GM10266 (cell line): ENCODE results near the gene PAM16.
"Not testable (repeated sequence)": the region's sequence is repeated elsewhere in the genome, so short reads cannot be mapped to it uniquely, and the experiment has no call there.

ENCODE experiments used
- DNase-seq: peaks from one replicate; pipeline ENCODE4 v3.0.0; 2012; ENCODE audit errors: extremely low spot score
- TF ChIP-seq, protein P1 (sequence below): IDR thresholded peaks from 2 replicates; pipeline ENCODE4 v1.5.1; 2012; ENCODE audit warnings: mild to moderate bottlenecking, low read depth; ENCODE audit not compliant: control insufficient read depth, insufficient read depth; ENCODE audit errors: missing control alignments

Gene PAM16

GRCh38 chr16:4350787-4351659 lies at the start of gene PAM16:
TSS of gene PAM16 (minus strand) at chr16:4351321. CDS start at chr16:4351234, 87 bp downstream.
- DNase-seq = peak; percentile 99
- TF ChIP-seq, protein P1, sequence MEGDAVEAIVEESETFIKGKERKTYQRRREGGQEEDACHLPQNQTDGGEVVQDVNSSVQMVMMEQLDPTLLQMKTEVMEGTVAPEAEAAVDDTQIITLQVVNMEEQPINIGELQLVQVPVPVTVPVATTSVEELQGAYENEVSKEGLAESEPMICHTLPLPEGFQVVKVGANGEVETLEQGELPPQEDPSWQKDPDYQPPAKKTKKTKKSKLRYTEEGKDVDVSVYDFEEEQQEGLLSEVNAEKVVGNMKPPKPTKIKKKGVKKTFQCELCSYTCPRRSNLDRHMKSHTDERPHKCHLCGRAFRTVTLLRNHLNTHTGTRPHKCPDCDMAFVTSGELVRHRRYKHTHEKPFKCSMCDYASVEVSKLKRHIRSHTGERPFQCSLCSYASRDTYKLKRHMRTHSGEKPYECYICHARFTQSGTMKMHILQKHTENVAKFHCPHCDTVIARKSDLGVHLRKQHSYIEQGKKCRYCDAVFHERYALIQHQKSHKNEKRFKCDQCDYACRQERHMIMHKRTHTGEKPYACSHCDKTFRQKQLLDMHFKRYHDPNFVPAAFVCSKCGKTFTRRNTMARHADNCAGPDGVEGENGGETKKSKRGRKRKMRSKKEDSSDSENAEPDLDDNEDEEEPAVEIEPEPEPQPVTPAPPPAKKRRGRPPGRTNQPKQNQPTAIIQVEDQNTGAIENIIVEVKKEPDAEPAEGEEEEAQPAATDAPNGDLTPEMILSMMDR = no peak

GRCh38 chr16:4399001-4399730 lies 48.0 kb upstream of the PAM16 start:
- DNase-seq = no peak
- TF ChIP-seq, protein P1 = no peak

DNA sequence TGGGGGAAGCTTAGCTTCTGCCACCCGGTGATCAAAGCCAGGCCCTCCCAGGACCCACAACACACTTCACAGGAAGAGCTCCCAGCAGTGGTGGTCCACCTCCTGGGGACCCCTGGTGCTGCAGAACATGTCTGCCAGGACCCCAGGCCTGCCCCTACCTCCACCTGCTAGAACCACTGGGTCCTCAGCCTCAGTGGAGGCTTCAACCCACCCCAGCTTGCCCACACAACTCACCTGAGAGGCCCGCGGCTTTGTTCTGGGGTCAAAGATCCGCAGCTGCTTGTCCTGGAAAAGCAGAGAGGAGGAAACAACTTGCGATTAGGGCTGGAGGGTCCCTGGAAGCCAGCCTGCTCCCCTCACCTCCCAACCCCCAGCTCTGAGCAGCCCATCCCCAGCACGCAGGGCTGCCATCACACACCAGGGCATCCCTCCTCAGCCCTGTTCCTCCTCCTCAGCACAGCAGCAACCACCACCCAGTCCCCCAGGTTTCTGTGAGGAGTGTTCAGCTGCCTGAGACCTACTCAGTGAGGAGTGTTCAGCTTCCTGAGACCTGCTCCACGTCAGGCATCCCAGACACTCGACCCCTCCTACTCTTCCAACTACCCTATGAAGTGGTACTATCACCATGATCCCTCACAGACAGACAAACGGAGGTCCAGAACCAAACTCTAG lies 44.1 kb upstream of the PAM16 start:
- TF ChIP-seq, protein P1 = no peak
- no peak for DNase-seq

DNA sequence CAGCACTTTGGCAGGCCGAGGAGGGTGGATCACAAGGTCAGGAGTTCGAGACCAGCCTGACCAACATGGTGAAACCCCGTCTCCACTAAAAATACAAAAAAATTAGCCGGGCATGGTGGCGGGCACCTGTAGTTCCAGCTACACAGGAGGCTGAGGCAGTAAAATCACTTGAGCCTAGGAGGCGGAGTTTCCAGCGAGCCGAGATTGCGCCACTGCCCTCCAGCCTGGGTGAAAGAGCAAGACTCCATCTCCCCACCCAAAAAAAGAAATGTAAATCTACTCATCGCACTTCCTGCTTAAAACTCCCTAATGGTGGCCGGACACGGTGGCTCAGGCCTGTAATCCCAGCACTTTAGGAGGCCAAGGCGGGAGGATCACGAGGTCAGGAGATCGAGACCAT lies 42.7 kb upstream of the PAM16 start:
- not testable (repeated sequence) for DNase-seq

- no peak for DNase-seq
- TF ChIP-seq, protein P1 = no peak
Observed at GRCh38 chr16:4393240-4393600, 42.1 kb upstream of the PAM16 start.

DNA sequence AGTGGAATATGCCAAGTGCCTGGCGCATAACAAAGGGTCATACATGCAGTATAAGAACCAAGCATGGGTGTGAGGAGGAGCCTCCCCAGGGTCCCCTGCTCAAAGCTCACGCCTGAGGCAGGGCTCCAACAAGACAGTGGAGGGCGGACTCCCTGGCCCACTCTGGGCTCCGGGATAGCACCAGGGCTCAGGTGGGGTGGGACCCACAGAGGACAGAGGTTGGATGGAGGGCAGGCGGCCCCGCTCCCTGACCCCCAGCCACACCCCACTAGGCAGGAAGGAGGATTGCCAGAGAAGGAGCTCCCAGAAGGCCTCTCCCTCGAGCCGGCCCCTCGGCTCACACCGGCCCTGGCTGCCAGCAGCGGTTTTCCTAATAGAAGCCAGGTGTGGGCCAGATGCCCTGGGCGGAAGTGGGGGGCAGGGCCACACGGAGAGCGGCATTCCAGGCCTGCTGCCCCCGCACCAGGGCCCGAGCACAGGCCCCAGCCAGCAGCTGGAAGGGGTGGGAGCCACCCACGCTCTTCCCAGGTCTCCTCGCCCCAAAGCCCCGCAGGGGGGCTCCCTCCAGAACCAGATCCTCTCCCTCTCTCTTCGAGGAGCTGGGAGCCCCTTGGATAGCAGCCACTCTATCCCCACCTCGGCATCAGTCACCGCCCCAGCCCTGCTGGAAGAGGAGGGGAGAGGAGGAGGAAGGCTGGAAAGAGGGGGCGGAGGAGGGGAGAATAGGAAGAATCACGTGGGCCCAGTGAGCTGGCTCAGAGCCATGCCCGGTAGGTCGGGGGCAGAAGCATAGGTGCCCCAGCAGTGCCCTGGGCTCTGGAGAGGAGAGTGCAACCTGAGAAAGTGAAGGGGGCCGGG lies 41.5 kb upstream of the PAM16 start:
- no peak for DNase-seq
- TF ChIP-seq, protein P1 = no peak

DNA sequence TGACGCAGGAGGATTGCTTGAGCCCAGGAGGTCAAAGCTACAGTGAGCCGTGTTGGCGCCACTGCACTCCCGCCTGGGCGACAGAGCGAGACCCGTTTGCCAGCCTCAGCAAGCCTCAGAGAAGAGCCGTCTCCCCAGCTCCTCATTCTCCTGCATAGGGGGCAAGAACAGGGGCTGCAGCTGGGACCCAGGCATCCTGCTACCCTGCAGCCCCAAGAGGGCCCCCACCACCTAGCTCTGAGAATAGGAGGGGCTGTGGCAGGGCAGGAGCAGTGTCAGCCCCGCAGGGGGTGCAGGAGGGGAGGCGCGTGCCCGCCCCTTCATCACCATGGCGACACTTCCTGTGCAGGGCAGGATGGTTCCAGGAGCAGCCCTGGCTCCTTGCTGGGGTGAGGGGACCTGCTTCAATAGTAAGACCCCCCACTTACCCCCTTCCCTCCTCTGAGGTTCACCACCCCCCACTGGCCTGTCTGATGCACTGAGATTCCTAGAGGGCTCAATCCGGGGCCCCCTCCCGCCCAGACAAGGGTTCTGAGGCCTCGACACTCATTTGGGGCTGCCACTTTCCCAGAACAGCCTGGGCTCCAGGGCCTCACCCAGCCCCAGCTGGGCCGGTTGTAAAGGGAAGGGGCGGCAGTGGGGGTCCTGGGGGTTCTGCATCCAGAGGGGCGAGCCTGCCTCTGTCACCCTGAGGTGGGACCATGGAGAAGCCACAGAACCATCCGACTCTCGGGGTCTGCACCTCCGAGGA lies 40.7 kb upstream of the PAM16 start:
- DNase-seq = no peak
- TF ChIP-seq, protein P1 = no peak
